Cardiac fibroblast (primary cell): Measurements from ENCODE around the gene PCNX2.

ENCODE experiments used
- DNase-seq, 2 donors: peaks; one replicate each; pipeline versions ENCODE4 v3.0.0 to v3.0.0-alpha.2; 2010; ENCODE audit warnings: low read depth in 2 of 2
- H3K4me3 ChIP-seq, 2 donors: replicated peaks in 1 of 2; 1 replicate in 1 of 2; 2 replicates in 1 of 2; pipeline ENCODE4 v1.5.1; 2011; ENCODE audit warnings: low read depth in 2 of 2, low read length in 2 of 2, mild to moderate bottlenecking in 2 of 2, moderate library complexity in 1 of 2
- TF ChIP-seq, protein P1 (sequence below): IDR thresholded peaks from one replicate; pipeline ENCODE4 v1.5.1; 2011; ENCODE audit warnings: low read depth, mild to moderate bottlenecking, low read length, inconsistent platforms

Gene PCNX2

DNA sequence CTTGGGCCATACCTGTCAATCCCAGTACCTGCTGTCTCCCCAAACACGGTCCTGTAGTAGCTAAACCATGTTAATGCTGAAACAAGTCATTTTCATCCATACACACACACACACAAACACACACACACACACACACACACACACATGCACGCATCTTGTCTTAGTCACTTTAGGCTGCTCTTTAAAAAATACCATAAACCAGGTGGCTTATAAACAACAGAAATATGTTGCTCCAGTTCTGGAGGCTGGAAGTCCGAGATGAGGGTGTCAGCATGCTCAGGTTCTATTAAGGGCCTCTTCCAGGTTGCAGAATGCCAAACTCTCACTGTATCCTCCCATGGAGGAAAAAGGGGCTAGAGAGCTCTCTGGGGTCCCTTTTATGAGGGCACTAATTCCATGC, 215.2 kb downstream of the PCNX2 start:
- no peak overlapping the region for H3K4me3 ChIP-seq
- DNase-seq = no peak
- TF ChIP-seq, protein P1, sequence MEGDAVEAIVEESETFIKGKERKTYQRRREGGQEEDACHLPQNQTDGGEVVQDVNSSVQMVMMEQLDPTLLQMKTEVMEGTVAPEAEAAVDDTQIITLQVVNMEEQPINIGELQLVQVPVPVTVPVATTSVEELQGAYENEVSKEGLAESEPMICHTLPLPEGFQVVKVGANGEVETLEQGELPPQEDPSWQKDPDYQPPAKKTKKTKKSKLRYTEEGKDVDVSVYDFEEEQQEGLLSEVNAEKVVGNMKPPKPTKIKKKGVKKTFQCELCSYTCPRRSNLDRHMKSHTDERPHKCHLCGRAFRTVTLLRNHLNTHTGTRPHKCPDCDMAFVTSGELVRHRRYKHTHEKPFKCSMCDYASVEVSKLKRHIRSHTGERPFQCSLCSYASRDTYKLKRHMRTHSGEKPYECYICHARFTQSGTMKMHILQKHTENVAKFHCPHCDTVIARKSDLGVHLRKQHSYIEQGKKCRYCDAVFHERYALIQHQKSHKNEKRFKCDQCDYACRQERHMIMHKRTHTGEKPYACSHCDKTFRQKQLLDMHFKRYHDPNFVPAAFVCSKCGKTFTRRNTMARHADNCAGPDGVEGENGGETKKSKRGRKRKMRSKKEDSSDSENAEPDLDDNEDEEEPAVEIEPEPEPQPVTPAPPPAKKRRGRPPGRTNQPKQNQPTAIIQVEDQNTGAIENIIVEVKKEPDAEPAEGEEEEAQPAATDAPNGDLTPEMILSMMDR = no peak

DNA sequence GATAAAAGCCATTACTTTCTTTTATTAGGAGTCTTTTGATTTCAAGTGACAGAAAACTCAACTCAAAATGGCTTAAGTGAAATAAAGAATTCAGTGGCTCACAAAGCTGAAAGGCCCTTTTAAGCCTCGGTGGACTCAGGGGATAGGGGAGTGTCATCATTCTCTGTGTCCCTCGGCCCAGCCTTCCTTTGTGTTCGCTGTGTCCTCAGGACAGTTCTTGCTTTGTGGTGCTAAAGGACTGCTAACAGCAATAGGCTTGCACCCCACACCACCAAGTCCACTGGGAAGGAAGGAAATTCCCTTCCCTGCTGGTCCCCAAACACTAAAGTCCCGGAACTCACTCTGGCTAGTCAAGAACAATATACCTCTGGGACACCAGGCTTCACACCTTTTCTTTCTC, 216.0 kb downstream of the PCNX2 start:
- DNase-seq = no peak
- H3K4me3 ChIP-seq = no peak overlapping the region
- TF ChIP-seq, protein P1 = no peak

DNA sequence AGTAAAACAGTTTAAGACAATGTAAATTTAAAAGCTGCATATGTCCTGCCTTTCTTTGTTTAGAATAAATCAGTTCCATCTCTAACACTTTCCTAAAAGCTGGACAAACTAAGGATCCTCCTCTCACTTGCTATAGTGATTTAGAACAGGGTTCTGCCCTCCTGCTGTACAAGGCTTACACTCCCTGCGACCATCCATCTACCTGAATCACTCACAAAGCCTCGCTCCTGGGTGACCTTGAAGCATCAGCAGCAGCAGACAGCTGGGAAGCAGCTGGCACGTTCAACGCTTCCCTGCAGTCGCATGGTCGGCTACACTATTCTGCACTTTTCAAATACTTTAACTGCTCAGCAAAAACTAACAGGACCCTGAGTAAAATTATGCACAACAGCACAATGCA, 217.1 kb downstream of the PCNX2 start:
- DNase-seq = no peak
- TF ChIP-seq, protein P1 = no peak
- no peak overlapping the region for H3K4me3 ChIP-seq

DNA sequence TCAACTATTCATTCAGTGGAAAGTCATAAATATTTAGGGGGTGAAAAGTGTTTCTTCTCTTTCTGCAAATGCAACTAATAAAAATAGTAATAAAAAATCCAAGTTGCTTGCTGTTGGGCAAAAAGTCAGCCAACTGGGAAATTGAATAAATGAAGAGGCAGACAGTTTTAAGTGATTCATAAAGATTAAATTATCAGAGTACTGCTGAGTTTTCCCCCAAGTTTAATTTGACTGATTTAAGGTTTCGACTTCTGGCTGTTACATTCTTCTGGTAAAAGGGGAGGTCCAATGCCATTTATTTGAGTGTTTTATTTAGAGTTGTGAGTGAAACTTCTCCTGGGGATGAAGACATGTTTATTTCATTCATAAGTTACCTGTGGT, 219.6 kb downstream of the PCNX2 start:
- DNase-seq = no peak

DNA sequence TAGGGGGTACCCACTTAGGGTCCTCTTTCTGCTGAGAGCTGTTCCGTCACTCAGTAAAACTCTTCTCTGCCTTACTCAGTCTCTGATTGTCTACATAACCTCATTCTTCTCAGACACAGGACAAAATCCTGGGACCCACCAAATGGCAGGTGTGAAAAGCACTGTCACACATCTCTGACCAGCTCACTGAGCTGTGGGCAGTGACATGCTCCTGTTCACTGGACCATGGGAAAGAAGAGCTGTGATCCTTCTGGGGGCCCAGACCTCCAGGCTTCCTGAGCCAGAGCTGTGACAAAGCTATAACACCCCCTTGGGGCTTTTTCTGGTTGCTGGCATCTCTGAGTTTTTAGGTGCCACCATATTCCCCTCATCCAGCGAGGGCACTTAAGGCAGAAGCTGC, 229.4 kb downstream of the PCNX2 start:
- TF ChIP-seq, protein P1 = no peak
- no peak overlapping the region for H3K4me3 ChIP-seq
- no peak for DNase-seq

More for the DNA sequence above, 219.6 kb downstream of the PCNX2 start:
- TF ChIP-seq, protein P1 = no peak
- no peak overlapping the region for H3K4me3 ChIP-seq

DNA sequence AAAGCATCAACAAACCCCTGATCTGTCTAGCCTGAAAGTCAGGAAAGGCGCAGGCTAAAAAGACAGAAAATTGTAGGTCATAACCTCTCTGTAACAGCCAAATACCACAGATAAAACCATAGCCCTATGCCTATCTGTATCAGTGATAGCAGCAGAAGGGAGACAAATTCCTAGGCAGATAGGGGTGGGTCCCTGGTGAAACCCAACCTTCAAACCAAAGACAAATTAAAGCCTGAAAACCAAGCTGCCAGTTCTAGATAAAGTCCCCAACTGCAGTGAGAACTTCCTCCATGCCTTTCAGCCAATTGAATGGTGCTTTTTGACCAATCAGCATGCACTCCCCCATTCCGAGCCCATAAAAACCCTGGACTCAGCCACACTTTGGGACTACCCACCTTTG, 229.8 kb downstream of the PCNX2 start:
- TF ChIP-seq, protein P1 = no peak
- DNase-seq = no peak
- no peak overlapping the region for H3K4me3 ChIP-seq

DNA sequence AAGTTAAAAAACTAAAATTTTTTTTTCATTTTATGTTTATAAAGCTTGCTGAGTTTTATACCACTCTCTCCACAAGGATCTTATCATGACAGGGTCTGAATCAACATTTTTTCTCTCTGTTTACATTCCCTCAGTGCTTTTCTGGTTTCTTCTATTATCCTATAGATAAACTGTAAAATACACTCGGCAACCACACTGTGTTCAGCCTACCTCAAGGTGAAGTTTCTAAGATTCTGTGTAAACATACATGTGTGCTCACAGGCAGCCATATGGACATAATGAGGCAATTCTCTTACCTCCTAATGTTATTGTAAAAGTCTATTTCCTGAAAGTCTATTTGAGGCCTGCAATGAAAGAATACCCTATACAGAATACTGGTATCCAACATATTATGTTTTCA, 230.5 kb downstream of the PCNX2 start:
- H3K4me3 ChIP-seq = no peak overlapping the region
- TF ChIP-seq, protein P1 = no peak
- no peak for DNase-seq
